SK-N-SH treated with all-trans-retinoic acid at 6 μM for 48 hours (cell line): Measurements from ENCODE around the gene RAX2.

Source experiments
- ATAC-seq: fragments of 200-7000 bp; cut with Tn5 transposase; 3 replicates; pipeline ENCODE4 v1.9.1; 2020; ENCODE audit warnings: mild to moderate bottlenecking, moderate library complexity
- ARNTL ChIP-seq: fragments of 450-650 bp; formaldehyde crosslinking; IDR thresholded peaks from 2 replicates; pipeline ENCODE4 v1.5.0; 2020; ENCODE audit warnings: low read depth, mild to moderate bottlenecking, moderate library complexity, borderline replicate concordance
- BACH2 ChIP-seq: fragments of 250-450 bp; sonication (Bioruptor Pico); IDR thresholded peaks from 2 replicates; pipeline ENCODE4 v1.9.0; 2021; ENCODE audit warnings: mild to moderate bottlenecking, borderline replicate concordance
- CREB5 ChIP-seq: fragments of 250-450 bp; sonication (Bioruptor Pico); IDR thresholded peaks from 2 replicates; pipeline ENCODE4 v1.5.1; 2020; ENCODE audit warnings: low read depth, mild to moderate bottlenecking, moderate library complexity
- CSDC2 ChIP-seq: fragments of 250-450 bp; sonication (Bioruptor Pico); IDR thresholded peaks from 2 replicates; pipeline ENCODE4 v1.5.0; 2020; ENCODE audit warnings: mild to moderate bottlenecking, moderate library complexity
- GLIS3 ChIP-seq: fragments of 250-450 bp; sonication (Bioruptor Pico); IDR thresholded peaks from 2 replicates; pipeline ENCODE4 v1.5.0; 2020; ENCODE audit warnings: mild to moderate bottlenecking, moderate library complexity
- ISL1 ChIP-seq: fragments of 250-450 bp; sonication (Bioruptor Pico); IDR thresholded peaks from 2 replicates; pipeline ENCODE4 v2.1.2; 2022; ENCODE audit warnings: mild to moderate bottlenecking, moderate library complexity
- OSR1 ChIP-seq: fragments of 250-450 bp; sonication (Bioruptor Pico); IDR thresholded peaks from 2 replicates; pipeline ENCODE4 v1.8.0; 2022; ENCODE audit warnings: moderate library complexity, mild to moderate bottlenecking, inconsistent platforms
- POU6F1 ChIP-seq: fragments of 250-450 bp; sonication (Bioruptor Pico); IDR thresholded peaks from 2 replicates; pipeline ENCODE4 v1.8.0; 2021; ENCODE audit warnings: low read depth, mild to moderate bottlenecking, moderate library complexity, borderline replicate concordance
- SNAI2 ChIP-seq: fragments of 250-450 bp; sonication (Bioruptor Pico); IDR thresholded peaks from 2 replicates; pipeline ENCODE4 v1.5.0; 2020; ENCODE audit warnings: mild to moderate bottlenecking, moderate library complexity
- TOX ChIP-seq: fragments of 250-450 bp; sonication (Bioruptor Pico); IDR thresholded peaks from 2 replicates; pipeline ENCODE4 v1.8.0; 2021; ENCODE audit warnings: mild to moderate bottlenecking, moderate library complexity, borderline replicate concordance
- TSHZ2 ChIP-seq: fragments of 250-450 bp; sonication (Bioruptor Pico); IDR thresholded peaks from 2 replicates; pipeline ENCODE4 v1.5.0; 2020; ENCODE audit warnings: mild to moderate bottlenecking, moderate library complexity
- ZFP3 ChIP-seq: fragments of 250-450 bp; sonication (Bioruptor Pico); IDR thresholded peaks from 2 replicates; pipeline ENCODE4 v1.5.0; 2020; ENCODE audit warnings: mild to moderate bottlenecking, moderate library complexity
- ZFP30 ChIP-seq: fragments of 450-650 bp; formaldehyde crosslinking; IDR thresholded peaks from 2 replicates; pipeline ENCODE4 v1.5.0; 2022; ENCODE audit warnings: mild to moderate bottlenecking, moderate library complexity
- ZNF70 ChIP-seq: fragments of 450-650 bp; formaldehyde crosslinking; IDR thresholded peaks from 2 replicates; pipeline ENCODE4 v1.5.0; 2020; ENCODE audit warnings: mild to moderate bottlenecking, moderate library complexity
- TF ChIP-seq, protein P1 (sequence below): fragments of 250-450 bp; sonication (Bioruptor Pico); IDR thresholded peaks from 2 replicates; pipeline ENCODE4 v1.8.0; 2020; ENCODE audit warnings: mild to moderate bottlenecking, moderate library complexity, borderline replicate concordance

Gene RAX2

GRCh38 chr19:3790209-3790734, 18.2 kb upstream of the RAX2 start (continued):
- TF ChIP-seq POU6F1: no peak

DNA sequence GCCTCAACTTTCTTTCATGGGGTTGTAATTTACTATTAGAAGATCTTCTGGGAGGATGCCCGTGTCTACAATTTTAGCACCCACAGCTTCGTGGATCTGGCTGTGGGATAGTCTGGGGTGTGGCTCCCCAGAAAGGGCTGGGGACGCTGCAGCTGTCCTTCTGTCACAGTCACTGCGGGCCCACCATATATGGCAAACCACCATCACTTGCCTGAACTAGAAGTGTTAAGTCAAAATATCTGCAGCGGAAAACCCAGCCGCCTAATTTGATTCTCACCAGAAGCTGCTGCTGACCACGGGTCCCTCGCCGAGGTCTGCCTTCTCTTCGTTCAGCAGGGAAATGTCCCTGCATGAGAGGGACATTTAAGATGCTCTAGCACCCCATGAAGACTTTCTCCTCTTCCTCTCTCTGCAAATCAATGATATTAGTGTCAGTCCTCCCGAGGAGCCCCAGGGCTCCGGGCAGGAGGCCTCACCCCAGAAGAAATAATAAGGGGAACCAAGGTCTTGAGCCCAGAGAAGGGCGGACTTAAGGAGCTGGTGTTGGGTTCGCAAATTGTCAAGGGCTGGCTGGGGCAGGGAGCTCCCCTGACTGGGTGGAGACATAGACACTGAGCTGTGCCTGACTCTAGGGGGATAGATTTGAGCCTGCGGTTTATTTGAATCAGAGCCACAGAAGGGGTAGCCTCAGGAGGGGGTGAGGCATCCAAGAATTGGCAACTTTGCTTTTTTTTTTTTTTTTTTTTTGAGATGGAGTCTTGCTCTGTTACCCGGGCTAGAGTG, 17.2 kb upstream of the RAX2 start:
- ATAC-seq: no peak
- TF ChIP-seq POU6F1: no peak
- no peak for TF ChIP-seq CREB5 (CRISPR knock-in tag)
- TF ChIP-seq ZFP30 (CRISPR knock-in tag): no peak
- no peak for TF ChIP-seq TOX (CRISPR knock-in tag)
- no peak for TF ChIP-seq CSDC2 (CRISPR knock-in tag)
- no peak for TF ChIP-seq ARNTL (CRISPR knock-in tag)
- TF ChIP-seq ZNF70 (CRISPR knock-in tag): no peak
- no peak for TF ChIP-seq SNAI2 (CRISPR knock-in tag)
- TF ChIP-seq, all 23 proteins: peak for 0

- TF ChIP-seq TSHZ2 (CRISPR knock-in tag): no peak
- no peak for TF ChIP-seq CREB5 (CRISPR knock-in tag)
- TF ChIP-seq ZNF70 (CRISPR knock-in tag): no peak
- no peak for TF ChIP-seq ISL1 (CRISPR knock-in tag)
- no peak for TF ChIP-seq CSDC2 (CRISPR knock-in tag)
- TF ChIP-seq OSR1 (CRISPR knock-in tag): no peak
- TF ChIP-seq, protein P1, sequence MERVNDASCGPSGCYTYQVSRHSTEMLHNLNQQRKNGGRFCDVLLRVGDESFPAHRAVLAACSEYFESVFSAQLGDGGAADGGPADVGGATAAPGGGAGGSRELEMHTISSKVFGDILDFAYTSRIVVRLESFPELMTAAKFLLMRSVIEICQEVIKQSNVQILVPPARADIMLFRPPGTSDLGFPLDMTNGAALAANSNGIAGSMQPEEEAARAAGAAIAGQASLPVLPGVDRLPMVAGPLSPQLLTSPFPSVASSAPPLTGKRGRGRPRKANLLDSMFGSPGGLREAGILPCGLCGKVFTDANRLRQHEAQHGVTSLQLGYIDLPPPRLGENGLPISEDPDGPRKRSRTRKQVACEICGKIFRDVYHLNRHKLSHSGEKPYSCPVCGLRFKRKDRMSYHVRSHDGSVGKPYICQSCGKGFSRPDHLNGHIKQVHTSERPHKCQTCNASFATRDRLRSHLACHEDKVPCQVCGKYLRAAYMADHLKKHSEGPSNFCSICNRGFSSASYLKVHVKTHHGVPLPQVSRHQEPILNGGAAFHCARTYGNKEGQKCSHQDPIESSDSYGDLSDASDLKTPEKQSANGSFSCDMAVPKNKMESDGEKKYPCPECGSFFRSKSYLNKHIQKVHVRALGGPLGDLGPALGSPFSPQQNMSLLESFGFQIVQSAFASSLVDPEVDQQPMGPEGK (CRISPR knock-in tag): no peak
- TF ChIP-seq GLIS3 (CRISPR knock-in tag): no peak
- no peak for TF ChIP-seq BACH2 (CRISPR knock-in tag)
- TF ChIP-seq ZFP3 (CRISPR knock-in tag): no peak
- ATAC-seq: no peak
These were observed 14.2 kb upstream of the RAX2 start, which contains the start of gene MATK for GRCh38 chr19:3785938-3786824. Gene MATK (minus strand): TSS chr19:3786381. CDS start chr19:3785135, 1,246 bp downstream.
